Esophagus squamous epithelium (tissue), 5 donors: ENCODE results near the gene VEPH1. TPM values are rescaled to one million over a fixed set of nuclear protein-coding genes. Genes with fewer than 3 reads are reported as not detected.

Source experiments
- DNase-seq: peaks from one replicate; lab custom pipeline; 2025; lab: John Stamatoyannopoulos, UW
- H3K27ac ChIP-seq, 4 donors: fragments of 200-600 bp; sonication (generic); one replicate each; pipeline ENCODE4 v1.5.1; 2016 to 2019; ENCODE audit warnings: mild to moderate bottlenecking in 1 of 4
- H3K27me3 ChIP-seq, 4 donors: fragments of 200-600 bp; sonication (generic); 1 replicate in 3 of 4; 2 replicates in 1 of 4; pipeline versions ENCODE4 v1.5.1 to v1.6.0; 2017 to 2021; ENCODE audit warnings: antibody characterized with exemption in 1 of 4
- H3K36me3 ChIP-seq, 3 donors: fragments of 200-600 bp; sonication (generic); one replicate each; pipeline ENCODE4 v1.5.1; 2016 to 2019
- H3K4me1 ChIP-seq, 3 donors: fragments of 200-600 bp; sonication (generic); one replicate each; pipeline ENCODE4 v1.5.1; 2017 to 2019
- H3K4me3 ChIP-seq, 4 donors: fragments of 200-600 bp; sonication (generic); 1 replicate in 3 of 4; 2 replicates in 1 of 4; pipeline ENCODE4 v1.5.1; 2016 to 2019; ENCODE audit warnings: mild to moderate bottlenecking in 2 of 4, moderate library complexity in 1 of 4
- H3K9me3 ChIP-seq, 3 donors: fragments of 200-600 bp; sonication (generic); one replicate each; pipeline ENCODE4 v1.5.1; 2016 to 2019
- POLR2A ChIP-seq, 4 donors: fragments of 450-650 bp; IDR thresholded peaks; one replicate each; pipeline ENCODE4 v1.6.1; 2017; ENCODE audit warnings: antibody characterized with exemption in 4 of 4, mild to moderate bottlenecking in 4 of 4, moderate library complexity in 3 of 4
- WGBS, 2 donors: methylation state at CpG; one replicate each; pipeline ENCODE4 v1.1.5; 2018; 5-methylcytosine and 5-hydroxymethylcytosine counted together
- intact Hi-C: fragments of 100-400 bp; cut with DNase I; formaldehyde crosslinking; loops from one replicate; pipeline ENCODE4 v1.15.0; 2022
- total RNA-seq, 4 donors: library from RNA; depleted of rRNA; stranded (reverse); fragments of >200 nt; gene quantifications; one replicate each; pipeline ENCODE4 v1.1.0, GENCODE V29; 2016
- TF ChIP-seq, protein P1 (sequence below), 6 experiments: fragments of 450-650 bp in 4 of 6; fragments of 200-600 bp in 2 of 6; sonication (generic) in 2 of 6; IDR thresholded peaks; one replicate each; pipeline ENCODE4 v1.5.1; 2016 to 2019; ENCODE audit warnings: antibody characterized with exemption in 6 of 6, mild to moderate bottlenecking in 4 of 6, moderate library complexity in 4 of 6
- donor health status: DM: yes; HTN: yes; CAD: no.

VEPH1 gene
- total RNA-seq, 4 donors from 2014 or later = not detected

DNA sequence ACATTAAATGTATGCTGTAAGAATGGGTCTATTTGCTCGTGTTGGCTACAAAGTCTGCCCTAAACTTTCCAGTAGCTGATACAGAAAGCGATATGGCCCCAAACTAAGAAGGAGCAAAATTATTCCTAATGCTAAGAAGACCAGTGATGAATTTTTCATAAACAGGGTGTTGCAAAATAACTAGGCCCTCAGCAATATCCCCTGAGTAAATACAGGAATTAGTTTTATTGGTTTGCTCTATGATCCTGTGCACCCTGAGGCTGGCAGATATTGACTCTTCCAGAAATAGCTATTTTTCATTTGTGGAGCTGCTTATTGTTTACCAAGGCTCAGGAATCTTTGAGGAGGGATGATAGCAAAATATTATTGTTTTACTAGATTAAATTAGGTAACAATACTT lies 282.3 kb downstream of the VEPH1 start:
- no peak overlapping the region for H3K4me3 ChIP-seq
- H3K27ac ChIP-seq = no peak overlapping the region
- H3K36me3 ChIP-seq = no peaks in the 10 kb centered on the region
- intact Hi-C loops = no loop called here
- H3K4me1 ChIP-seq = no peaks in the 10 kb centered on the region
- 82 to 87% methylated on average over 2 of the region's 2 CpGs for WGBS, 2 donors
- TF ChIP-seq, protein P1, sequence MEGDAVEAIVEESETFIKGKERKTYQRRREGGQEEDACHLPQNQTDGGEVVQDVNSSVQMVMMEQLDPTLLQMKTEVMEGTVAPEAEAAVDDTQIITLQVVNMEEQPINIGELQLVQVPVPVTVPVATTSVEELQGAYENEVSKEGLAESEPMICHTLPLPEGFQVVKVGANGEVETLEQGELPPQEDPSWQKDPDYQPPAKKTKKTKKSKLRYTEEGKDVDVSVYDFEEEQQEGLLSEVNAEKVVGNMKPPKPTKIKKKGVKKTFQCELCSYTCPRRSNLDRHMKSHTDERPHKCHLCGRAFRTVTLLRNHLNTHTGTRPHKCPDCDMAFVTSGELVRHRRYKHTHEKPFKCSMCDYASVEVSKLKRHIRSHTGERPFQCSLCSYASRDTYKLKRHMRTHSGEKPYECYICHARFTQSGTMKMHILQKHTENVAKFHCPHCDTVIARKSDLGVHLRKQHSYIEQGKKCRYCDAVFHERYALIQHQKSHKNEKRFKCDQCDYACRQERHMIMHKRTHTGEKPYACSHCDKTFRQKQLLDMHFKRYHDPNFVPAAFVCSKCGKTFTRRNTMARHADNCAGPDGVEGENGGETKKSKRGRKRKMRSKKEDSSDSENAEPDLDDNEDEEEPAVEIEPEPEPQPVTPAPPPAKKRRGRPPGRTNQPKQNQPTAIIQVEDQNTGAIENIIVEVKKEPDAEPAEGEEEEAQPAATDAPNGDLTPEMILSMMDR (IDR thresholded peaks at IDR 0.05) = no peak
- TF ChIP-seq POLR2A (IDR thresholded peaks at IDR 0.05) = no peak
- DNase-seq = no peak
- no peaks in the 10 kb centered on the region for H3K27me3 ChIP-seq
- no peaks in the 10 kb centered on the region for H3K9me3 ChIP-seq

DNA sequence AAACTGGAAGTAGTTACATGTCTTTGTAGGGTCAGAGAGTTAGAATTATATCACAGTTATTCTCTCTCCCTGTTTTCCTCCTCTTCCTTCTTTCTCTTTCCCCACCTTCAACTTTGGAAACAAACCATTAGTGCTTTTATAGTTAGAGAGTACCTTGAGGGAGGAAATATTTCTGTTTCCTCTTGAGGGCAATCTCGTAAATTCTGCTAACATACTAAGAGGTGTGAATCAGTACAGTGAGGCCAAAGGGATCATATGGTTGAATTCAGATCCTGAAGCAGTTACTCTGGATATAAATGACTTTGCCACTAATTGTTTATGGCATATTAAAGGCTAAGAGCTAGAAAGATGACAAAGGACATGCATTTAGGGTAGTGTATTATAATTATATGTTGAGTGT lies 283.0 kb downstream of the VEPH1 start:
- TF ChIP-seq POLR2A (IDR thresholded peaks at IDR 0.05) = no peak
- TF ChIP-seq, protein P1 (IDR thresholded peaks at IDR 0.05) = no peak
- 10 to 63% methylated on average over 1 of the region's 1 CpG for WGBS, 2 donors
- H3K4me1 ChIP-seq = no peaks in the 10 kb centered on the region
- no peaks in the 10 kb centered on the region for H3K9me3 ChIP-seq
- intact Hi-C loops = no loop called here
- no peak overlapping the region for H3K27ac ChIP-seq
- H3K36me3 ChIP-seq = no peaks in the 10 kb centered on the region
- H3K4me3 ChIP-seq = no peak overlapping the region
- DNase-seq = no peak
- no peaks in the 10 kb centered on the region for H3K27me3 ChIP-seq

DNA sequence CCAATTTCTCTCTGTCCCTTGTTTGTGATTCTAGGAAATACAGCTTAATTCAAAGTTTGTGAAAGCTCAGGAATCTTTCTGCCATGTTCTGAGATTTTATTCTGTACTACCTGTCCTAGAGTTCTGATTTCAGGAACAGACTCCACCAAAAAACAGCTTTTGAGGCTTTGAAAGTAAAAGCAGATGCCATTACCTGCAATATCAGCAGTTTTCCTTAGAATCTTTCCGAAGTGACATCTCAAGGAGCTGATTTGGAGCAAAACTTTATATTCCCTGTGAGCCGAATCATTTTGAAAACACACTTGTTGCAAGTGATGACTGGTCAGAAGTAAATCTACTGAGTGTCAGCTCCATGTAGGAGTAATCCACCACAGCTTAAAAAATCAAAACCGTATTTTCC lies 284.0 kb downstream of the VEPH1 start:
- no peaks in the 10 kb centered on the region for H3K9me3 ChIP-seq
- DNase-seq = no peak
- H3K27ac ChIP-seq = no peak overlapping the region
- WGBS, 2 donors = 81 to 92% methylated on average over 3 of the region's 3 CpGs
- no peaks in the 10 kb centered on the region for H3K4me1 ChIP-seq
- intact Hi-C loops = no loop called here
- no peak overlapping the region for H3K4me3 ChIP-seq
- H3K27me3 ChIP-seq = no peaks in the 10 kb centered on the region
- no peaks in the 10 kb centered on the region for H3K36me3 ChIP-seq
- TF ChIP-seq, protein P1 (IDR thresholded peaks at IDR 0.05) = no peak
- no peak for TF ChIP-seq POLR2A (IDR thresholded peaks at IDR 0.05)

Other genes with a start within 250 kb of the VEPH1 start
- gene PTX3, start 66.6 kb downstream of the VEPH1 start, total RNA-seq = 1 to 10 TPM in 2 of 4 donors, under 1 TPM in 1, not detected in 1; 0.57 to 2.3 (median 1.7) TPM